Activated CD8-positive, alpha-beta memory T cell treated with anti-CD3 and anti-CD28 coated beads, Interleukin-2, amount 10 ng/mL, durations not matched to agents 7 days and 5 days (primary cell): ENCODE measurements around the gene BCCIP. TPM values are rescaled to one million over a fixed set of nuclear protein-coding genes. Genes with fewer than 3 reads are reported as not detected.

Experiments used
- ATAC-seq: fragments of 150-1000 bp; cut with Tn5 transposase; one replicate; pipeline ENCODE4 v1.10.0; 2021; ENCODE audit warnings: moderate library complexity
- CTCF ChIA-PET: fragments of 350-600 bp; sonication (Branson Sonifier 250); formaldehyde crosslinking; loops from one replicate; lab custom pipeline; 2021; ENCODE audit warnings: antibody characterized with exemption; lab: Charles Lee
- DNase-seq: peaks from one replicate; pipeline ENCODE4 v3.0.0-alpha.2; 2020
- H3K27ac Mint-ChIP-seq: one replicate; pipeline ENCODE4 v1.8.0; 2021; ENCODE audit warnings: mild to moderate bottlenecking, mixed read lengths
- H3K27me3 Mint-ChIP-seq: one replicate; pipeline ENCODE4 v1.8.0; 2021; ENCODE audit warnings: mixed read lengths
- H3K36me3 Mint-ChIP-seq: one replicate; pipeline ENCODE4 v1.8.0; 2021; ENCODE audit warnings: mild to moderate bottlenecking, mixed read lengths
- H3K4me1 Mint-ChIP-seq: one replicate; pipeline ENCODE4 v1.8.0; 2021; ENCODE audit warnings: mixed read lengths
- H3K4me3 Mint-ChIP-seq: one replicate; pipeline ENCODE4 v1.8.0; 2021; ENCODE audit warnings: mild to moderate bottlenecking, moderate library complexity, mixed read lengths
- H3K9me3 Mint-ChIP-seq: one replicate; pipeline ENCODE4 v1.8.0; 2022; ENCODE audit warnings: low read depth, mixed read lengths
- total RNA-seq, 2 experiments: library from RNA; stranded (reverse); gene quantifications; one replicate each; pipeline ENCODE4 v1.2.3, GENCODE V29; 2021

Gene BCCIP
- total RNA-seq, 2 experiments from 2014 or later: 53.1 to 77.0 TPM

- Mint-ChIP-seq H3K27me3 (no peaks in the 10 kb centered on the region), H3K4me1 (peaks cover 11% of the 10 kb centered on the region), H3K9me3 (no peaks in the 10 kb centered on the region), H3K4me3 (no peak overlapping the region), H3K27ac (no peak overlapping the region), H3K36me3 (peaks cover 26% of the 10 kb centered on the region)
- CTCF ChIA-PET: no interaction called here
- ATAC-seq (no peak), DNase-seq (no peak)
Observed at GRCh38 chr10:125811251-125811650, 12.1 kb upstream of the BCCIP start.

- CTCF ChIA-PET: no interaction called here
- DNase-seq: no peak
- no peaks in the 10 kb centered on the region for H3K27me3 Mint-ChIP-seq
- no peak for ATAC-seq
- H3K9me3 Mint-ChIP-seq: no peaks in the 10 kb centered on the region
- H3K27ac Mint-ChIP-seq: no peak overlapping the region
- peaks cover 25% of the 10 kb centered on the region for H3K36me3 Mint-ChIP-seq
- H3K4me3 Mint-ChIP-seq: no peak overlapping the region
- peaks cover 11% of the 10 kb centered on the region for H3K4me1 Mint-ChIP-seq
Observed at GRCh38 chr10:125812128-125812750, 11.1 kb upstream of the BCCIP start.

- Mint-ChIP-seq H3K4me3 (no peak overlapping the region), H3K36me3 (peaks cover 15% of the 10 kb centered on the region), H3K27ac (no peak overlapping the region), H3K27me3 (no peaks in the 10 kb centered on the region), H3K9me3 (no peaks in the 10 kb centered on the region), H3K4me1 (peaks cover 5% of the 10 kb centered on the region)
- DNase-seq: no peak
- no peak for ATAC-seq
- CTCF ChIA-PET: no interaction called here
Observed at GRCh38 chr10:125815764-125816163, 7.6 kb upstream of the BCCIP start.

- H3K36me3 Mint-ChIP-seq: peaks cover 14% of the 10 kb centered on the region
- H3K27me3 Mint-ChIP-seq: no peaks in the 10 kb centered on the region
- peaks cover 13% of the 10 kb centered on the region for H3K4me1 Mint-ChIP-seq
- CTCF ChIA-PET: no interaction called here
- no peaks in the 10 kb centered on the region for H3K9me3 Mint-ChIP-seq
- no peak for DNase-seq
- H3K4me3 Mint-ChIP-seq: no peak overlapping the region
- ATAC-seq: no peak
- H3K27ac Mint-ChIP-seq: no peak overlapping the region
Observed at GRCh38 chr10:125816548-125816947, 6.8 kb upstream of the BCCIP start.

- no peaks in the 10 kb centered on the region for H3K27me3 Mint-ChIP-seq
- H3K36me3 Mint-ChIP-seq: peaks cover 13% of the 10 kb centered on the region
- DNase-seq: no peak
- no peak overlapping the region for H3K27ac Mint-ChIP-seq
- ATAC-seq: no peak
- H3K4me3 Mint-ChIP-seq: no peak overlapping the region
- H3K4me1 Mint-ChIP-seq: peaks cover 19% of the 10 kb centered on the region
- CTCF ChIA-PET: interaction anchor here (0.8 kb wide), 1 partner anchor 10 kb away, joined by 3 read pairs; no protein-coding TSS in a partner anchor
- no peaks in the 10 kb centered on the region for H3K9me3 Mint-ChIP-seq
Observed at GRCh38 chr10:125817337-125817946, 5.9 kb upstream of the BCCIP start.

- Mint-ChIP-seq H3K27me3 (no peaks in the 10 kb centered on the region), H3K36me3 (peaks cover 3% of the 10 kb centered on the region), H3K4me3 (no peak overlapping the region), H3K4me1 (peaks cover 21% of the 10 kb centered on the region), H3K27ac (peak overlapping the region; percentile 18), H3K9me3 (no peaks in the 10 kb centered on the region)
- ATAC-seq (no peak), DNase-seq (no peak)
- CTCF ChIA-PET: no interaction called here
Observed at GRCh38 chr10:125820701-125821100, 2.6 kb upstream of the BCCIP start.

- CTCF ChIA-PET: interaction anchor here (0.8 to 1.7 kb wide), 4 partner anchors 10 to 73 kb away, joined by 3 to 4 read pairs (median 3); no protein-coding TSS in a partner anchor
Observed at GRCh38 chr10:125823663-125824251, 411 bp downstream of the BCCIP start.

GRCh38 chr10:125824736-125825135 lies 1.4 kb downstream of the BCCIP start:
- H3K27ac Mint-ChIP-seq: no peak overlapping the region
- H3K36me3 Mint-ChIP-seq: peaks cover 26% of the 10 kb centered on the region
- no peaks in the 10 kb centered on the region for H3K27me3 Mint-ChIP-seq
- CTCF ChIA-PET: no interaction called here
- no peaks in the 10 kb centered on the region for H3K9me3 Mint-ChIP-seq
- DNase-seq (no peak), ATAC-seq (no peak)
- H3K4me3 Mint-ChIP-seq: no peak overlapping the region
- H3K4me1 Mint-ChIP-seq: peaks cover 38% of the 10 kb centered on the region

More at GRCh38 chr10:125823663-125824251, 411 bp downstream of the BCCIP start:
- DNase-seq: peak; percentile 44
- no peak for ATAC-seq
- peaks cover 35% of the 10 kb centered on the region for H3K4me1 Mint-ChIP-seq
- H3K4me3 Mint-ChIP-seq: no peak overlapping the region
- peaks cover 17% of the 10 kb centered on the region for H3K36me3 Mint-ChIP-seq
- no peaks in the 10 kb centered on the region for H3K9me3 Mint-ChIP-seq
- H3K27me3 Mint-ChIP-seq: no peaks in the 10 kb centered on the region
- no peak overlapping the region for H3K27ac Mint-ChIP-seq

- Mint-ChIP-seq H3K27ac (no peak overlapping the region), H3K36me3 (peaks cover 38% of the 10 kb centered on the region), H3K4me3 (no peak overlapping the region), H3K9me3 (no peaks in the 10 kb centered on the region), H3K27me3 (no peaks in the 10 kb centered on the region), H3K4me1 (peaks cover 19% of the 10 kb centered on the region)
- DNase-seq: no peak
- CTCF ChIA-PET: interaction anchor here (1.2 kb wide), 1 partner anchor 10 kb away, joined by 3 read pairs; no protein-coding TSS in a partner anchor
- ATAC-seq: no peak
Observed at GRCh38 chr10:125827133-125827532, 3.8 kb downstream of the BCCIP start.

GRCh38 chr10:125828311-125828710 lies 5.0 kb downstream of the BCCIP start:
- no peak for DNase-seq
- CTCF ChIA-PET: interaction anchor here (1.2 kb wide), 1 partner anchor 11 kb away, joined by 3 read pairs; no protein-coding TSS in a partner anchor

GRCh38 chr10:125836746-125837145 lies 13.4 kb downstream of the BCCIP start:
- H3K4me3 Mint-ChIP-seq: no peak overlapping the region
- H3K36me3 Mint-ChIP-seq: peaks cover 24% of the 10 kb centered on the region
- CTCF ChIA-PET: no interaction called here
- no peaks in the 10 kb centered on the region for H3K27me3 Mint-ChIP-seq
- no peak overlapping the region for H3K27ac Mint-ChIP-seq
- no peaks in the 10 kb centered on the region for H3K4me1 Mint-ChIP-seq
- H3K9me3 Mint-ChIP-seq: no peaks in the 10 kb centered on the region
- no peak for ATAC-seq
- DNase-seq: no peak

More at GRCh38 chr10:125828311-125828710, 5.0 kb downstream of the BCCIP start:
- Mint-ChIP-seq H3K36me3 (peaks cover 41% of the 10 kb centered on the region), H3K4me3 (no peak overlapping the region), H3K9me3 (no peaks in the 10 kb centered on the region), H3K27me3 (no peaks in the 10 kb centered on the region), H3K27ac (no peak overlapping the region), H3K4me1 (peaks cover 19% of the 10 kb centered on the region)
- no peak for ATAC-seq

- no peaks in the 10 kb centered on the region for H3K27me3 Mint-ChIP-seq
- DNase-seq: no peak
- ATAC-seq: no peak
- CTCF ChIA-PET: no interaction called here
- no peaks in the 10 kb centered on the region for H3K4me1 Mint-ChIP-seq
- H3K4me3 Mint-ChIP-seq: no peak overlapping the region
- H3K36me3 Mint-ChIP-seq: peaks cover 15% of the 10 kb centered on the region
- H3K9me3 Mint-ChIP-seq: no peaks in the 10 kb centered on the region
- H3K27ac Mint-ChIP-seq: no peak overlapping the region
Observed at GRCh38 chr10:125838802-125839575, 15.6 kb downstream of the BCCIP start.

GRCh38 chr10:125840406-125840805 lies 17.1 kb downstream of the BCCIP start:
- ATAC-seq (no peak), DNase-seq (no peak)
- CTCF ChIA-PET: interaction anchor here (0.5 kb wide), 1 partner anchor 566 kb away, joined by 3 read pairs; no protein-coding TSS in a partner anchor
- no peak overlapping the region for H3K27ac Mint-ChIP-seq
- H3K27me3 Mint-ChIP-seq: no peaks in the 10 kb centered on the region
- peaks cover 12% of the 10 kb centered on the region for H3K36me3 Mint-ChIP-seq
- H3K9me3 Mint-ChIP-seq: no peaks in the 10 kb centered on the region
- H3K4me1 Mint-ChIP-seq: no peaks in the 10 kb centered on the region
- H3K4me3 Mint-ChIP-seq: no peak overlapping the region
